HL-60 (cell line): ENCODE measurements around the gene GPS1.

Experiments
- DNase-seq, 2 experiments: peaks; one replicate each; pipeline ENCODE4 v3.0.0-alpha.2; 2010 to 2020; ENCODE audit warnings: low read depth in 1 of 2, low spot score in 1 of 2
- H3K27ac ChIP-seq: fragments of 250-450 bp; sonication (Bioruptor Pico); replicated peaks from 2 replicates; pipeline ENCODE4 v1.5.1; 2020; ENCODE audit warnings: mild to moderate bottlenecking, moderate library complexity
- H3K27me3 ChIP-seq: fragments of 250-450 bp; sonication (Bioruptor Pico); 2 replicates; pipeline ENCODE4 v1.5.1; 2021; ENCODE audit warnings: mild to moderate bottlenecking, moderate library complexity; ENCODE audit not compliant: insufficient read depth, poor library complexity, severe bottlenecking
- H3K4me3 ChIP-seq: replicated peaks from 2 replicates; pipeline ENCODE4 v1.5.1; 2011; ENCODE audit warnings: mild to moderate bottlenecking, control low read depth, low read length; ENCODE audit not compliant: insufficient read depth
- GABPA ChIP-seq: IDR thresholded peaks from 2 replicates; pipeline ENCODE4 v1.6.1; 2012; ENCODE audit warnings: low read depth
- POLR2AphosphoS5 ChIP-seq: IDR thresholded peaks from 2 replicates; pipeline ENCODE4 v1.6.1; 2012; ENCODE audit warnings: low read depth
- SPI1 ChIP-seq: IDR thresholded peaks from 2 replicates; pipeline ENCODE4 v1.6.1; 2012; ENCODE audit warnings: low read depth, mild to moderate bottlenecking, borderline replicate concordance
- TF ChIP-seq, protein P1 (sequence below): IDR thresholded peaks from 2 replicates; pipeline ENCODE4 v1.6.1; 2012; ENCODE audit warnings: low read depth; ENCODE audit not compliant: insufficient replicate concordance
- TF ChIP-seq, protein P2 (sequence below): IDR thresholded peaks from one replicate; pipeline ENCODE4 v1.5.1; 2011; ENCODE audit warnings: low read length, control low read depth, inconsistent platforms; ENCODE audit not compliant: insufficient read depth

Gene GPS1

DNA sequence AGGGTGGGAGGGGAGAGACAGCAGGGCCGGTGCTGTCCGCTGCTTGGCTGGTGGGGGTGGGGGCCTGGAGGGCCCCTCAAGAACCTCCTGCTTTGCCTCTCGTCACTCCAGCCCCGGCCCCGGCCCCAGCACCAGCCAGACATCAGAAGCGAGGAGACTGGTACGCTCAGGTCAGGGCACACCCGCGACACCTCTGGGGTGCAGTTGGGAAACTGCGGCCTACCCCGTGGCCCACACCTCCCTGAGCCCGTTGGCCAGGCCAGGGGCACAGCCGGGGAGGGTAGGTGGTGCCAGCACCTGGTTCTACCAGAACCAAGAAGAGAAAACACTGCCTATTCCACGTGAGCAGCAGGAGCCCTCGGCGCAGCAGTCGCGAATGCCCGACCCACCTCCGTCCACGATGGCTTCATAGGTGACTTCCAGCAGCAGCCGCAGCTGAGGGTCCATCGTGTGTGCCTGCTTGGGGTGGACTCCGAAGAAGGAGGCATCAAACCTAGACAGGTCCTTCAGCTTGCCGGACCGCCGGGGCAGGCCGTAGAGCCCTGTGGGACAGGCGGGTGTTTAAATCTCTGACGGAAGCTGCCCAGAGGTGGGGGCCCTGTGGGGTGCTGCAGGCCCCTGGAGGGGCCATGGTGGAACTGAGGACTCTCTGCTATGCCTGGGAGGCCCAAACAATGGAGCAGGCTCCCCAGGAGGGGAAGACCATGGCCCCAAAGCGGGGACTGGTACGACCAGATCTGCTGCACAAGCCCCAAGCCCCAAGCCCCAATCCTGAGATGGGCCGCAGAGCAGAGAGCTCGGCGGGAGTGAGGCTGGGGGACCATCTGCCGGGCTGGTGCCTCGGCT, 43.5 kb downstream of the GPS1 start:
- Histone ChIP-seq H3K27ac (no peak overlapping the region), H3K4me3 (no peak overlapping the region), H3K27me3 (no peaks in the 10 kb centered on the region)
- no peak for TF ChIP-seq POLR2AphosphoS5
- TF ChIP-seq SPI1, result no peak
- TF ChIP-seq GABPA, result no peak
- no peak for DNase-seq

DNA sequence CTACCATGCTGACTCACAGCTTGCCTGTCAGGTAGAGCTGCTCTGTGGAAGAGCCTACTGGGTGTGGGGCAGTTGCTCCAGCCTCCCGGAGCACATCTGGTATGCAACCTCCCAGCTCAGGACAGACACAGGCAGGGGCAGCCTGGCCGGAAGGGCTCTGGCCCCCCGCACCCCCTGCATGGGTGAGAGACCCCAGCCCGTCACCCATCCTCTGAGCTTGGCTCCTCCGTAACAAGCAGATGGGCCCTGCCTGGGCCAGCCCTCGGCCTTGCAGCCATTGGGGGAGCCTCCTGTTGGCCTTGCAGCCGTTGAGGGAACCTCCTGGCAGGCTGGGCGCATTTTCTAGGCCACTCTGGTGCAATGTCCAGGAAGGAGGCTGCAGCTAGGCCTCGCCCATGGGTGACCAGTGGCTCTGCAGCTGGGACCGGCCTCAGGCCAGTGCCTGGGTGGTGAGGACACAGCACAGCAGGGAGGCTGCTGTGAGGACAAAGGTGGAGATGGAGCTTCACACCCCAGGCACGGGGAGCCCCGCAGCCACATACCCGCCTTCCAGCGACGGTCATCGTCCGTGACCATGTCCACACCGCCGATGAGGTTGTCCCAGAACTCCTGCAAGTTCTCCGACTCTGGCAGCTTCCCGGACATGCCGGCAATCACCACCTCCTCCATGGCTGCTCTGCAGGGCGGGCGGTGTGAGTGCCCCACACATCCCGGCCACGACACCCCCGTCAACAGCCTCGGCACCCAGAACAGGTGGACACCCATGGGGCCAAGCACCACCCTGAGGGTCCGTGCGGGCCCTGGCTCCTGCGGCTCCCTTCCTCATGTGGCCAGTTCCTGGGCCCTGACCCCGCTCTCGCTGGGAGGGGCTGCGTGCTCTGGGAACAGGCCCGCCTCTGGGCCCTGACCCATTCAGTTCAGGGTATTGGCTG, 44.3 kb downstream of the GPS1 start:
- H3K27ac ChIP-seq, result peak overlapping the region; percentile 86; the same call in 1 of the 2 replicates
- TF ChIP-seq GABPA (no peak), POLR2AphosphoS5 (no peak), SPI1 (no peak)
- TF ChIP-seq, protein P1, sequence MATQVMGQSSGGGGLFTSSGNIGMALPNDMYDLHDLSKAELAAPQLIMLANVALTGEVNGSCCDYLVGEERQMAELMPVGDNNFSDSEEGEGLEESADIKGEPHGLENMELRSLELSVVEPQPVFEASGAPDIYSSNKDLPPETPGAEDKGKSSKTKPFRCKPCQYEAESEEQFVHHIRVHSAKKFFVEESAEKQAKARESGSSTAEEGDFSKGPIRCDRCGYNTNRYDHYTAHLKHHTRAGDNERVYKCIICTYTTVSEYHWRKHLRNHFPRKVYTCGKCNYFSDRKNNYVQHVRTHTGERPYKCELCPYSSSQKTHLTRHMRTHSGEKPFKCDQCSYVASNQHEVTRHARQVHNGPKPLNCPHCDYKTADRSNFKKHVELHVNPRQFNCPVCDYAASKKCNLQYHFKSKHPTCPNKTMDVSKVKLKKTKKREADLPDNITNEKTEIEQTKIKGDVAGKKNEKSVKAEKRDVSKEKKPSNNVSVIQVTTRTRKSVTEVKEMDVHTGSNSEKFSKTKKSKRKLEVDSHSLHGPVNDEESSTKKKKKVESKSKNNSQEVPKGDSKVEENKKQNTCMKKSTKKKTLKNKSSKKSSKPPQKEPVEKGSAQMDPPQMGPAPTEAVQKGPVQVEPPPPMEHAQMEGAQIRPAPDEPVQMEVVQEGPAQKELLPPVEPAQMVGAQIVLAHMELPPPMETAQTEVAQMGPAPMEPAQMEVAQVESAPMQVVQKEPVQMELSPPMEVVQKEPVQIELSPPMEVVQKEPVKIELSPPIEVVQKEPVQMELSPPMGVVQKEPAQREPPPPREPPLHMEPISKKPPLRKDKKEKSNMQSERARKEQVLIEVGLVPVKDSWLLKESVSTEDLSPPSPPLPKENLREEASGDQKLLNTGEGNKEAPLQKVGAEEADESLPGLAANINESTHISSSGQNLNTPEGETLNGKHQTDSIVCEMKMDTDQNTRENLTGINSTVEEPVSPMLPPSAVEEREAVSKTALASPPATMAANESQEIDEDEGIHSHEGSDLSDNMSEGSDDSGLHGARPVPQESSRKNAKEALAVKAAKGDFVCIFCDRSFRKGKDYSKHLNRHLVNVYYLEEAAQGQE, result no peak
- TF ChIP-seq, protein P2, sequence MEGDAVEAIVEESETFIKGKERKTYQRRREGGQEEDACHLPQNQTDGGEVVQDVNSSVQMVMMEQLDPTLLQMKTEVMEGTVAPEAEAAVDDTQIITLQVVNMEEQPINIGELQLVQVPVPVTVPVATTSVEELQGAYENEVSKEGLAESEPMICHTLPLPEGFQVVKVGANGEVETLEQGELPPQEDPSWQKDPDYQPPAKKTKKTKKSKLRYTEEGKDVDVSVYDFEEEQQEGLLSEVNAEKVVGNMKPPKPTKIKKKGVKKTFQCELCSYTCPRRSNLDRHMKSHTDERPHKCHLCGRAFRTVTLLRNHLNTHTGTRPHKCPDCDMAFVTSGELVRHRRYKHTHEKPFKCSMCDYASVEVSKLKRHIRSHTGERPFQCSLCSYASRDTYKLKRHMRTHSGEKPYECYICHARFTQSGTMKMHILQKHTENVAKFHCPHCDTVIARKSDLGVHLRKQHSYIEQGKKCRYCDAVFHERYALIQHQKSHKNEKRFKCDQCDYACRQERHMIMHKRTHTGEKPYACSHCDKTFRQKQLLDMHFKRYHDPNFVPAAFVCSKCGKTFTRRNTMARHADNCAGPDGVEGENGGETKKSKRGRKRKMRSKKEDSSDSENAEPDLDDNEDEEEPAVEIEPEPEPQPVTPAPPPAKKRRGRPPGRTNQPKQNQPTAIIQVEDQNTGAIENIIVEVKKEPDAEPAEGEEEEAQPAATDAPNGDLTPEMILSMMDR, result no peak
- DNase-seq, result no peak

DNA sequence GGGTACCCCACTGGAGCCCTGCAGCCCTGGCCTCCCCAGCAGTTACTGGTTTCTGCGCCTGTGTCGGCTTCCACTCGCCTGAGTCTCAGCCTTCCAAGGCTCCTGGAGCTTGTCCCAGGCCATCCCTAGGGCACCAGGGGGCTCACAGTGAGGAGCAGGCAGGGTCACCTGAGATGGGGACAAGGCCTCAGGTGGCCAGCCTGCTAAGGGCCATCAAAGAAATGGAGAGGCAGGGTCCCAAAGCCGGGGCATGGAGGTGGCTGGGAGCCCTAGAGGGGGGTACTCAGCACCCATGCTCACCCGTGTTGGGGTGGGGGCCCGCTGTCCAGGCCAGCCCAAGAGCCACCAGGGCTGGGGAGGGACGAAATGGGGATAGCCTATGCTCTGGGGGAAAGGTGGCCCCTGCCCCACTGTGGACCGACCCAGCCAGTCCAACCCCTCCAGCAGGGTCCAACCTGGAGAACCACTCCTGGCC, 45.0 kb downstream of the GPS1 start:
- H3K27ac ChIP-seq, result peak overlapping the region; percentile 86
- TF ChIP-seq GABPA (no peak), POLR2AphosphoS5 (0 out of 2 replicates have a peak, but pooled peaks have one; percentile 57), SPI1 (no peak)
- TF ChIP-seq, protein P1, result no peak
- TF ChIP-seq, protein P2, result no peak
- DNase-seq, result no peak
- no peaks in the 10 kb centered on the region for H3K27me3 ChIP-seq
- peak overlapping the region; percentile 67 for H3K4me3 ChIP-seq

More for the DNA sequence above, 44.3 kb downstream of the GPS1 start:
- H3K4me3 ChIP-seq, result peak overlapping the region; percentile 67
- no peaks in the 10 kb centered on the region for H3K27me3 ChIP-seq
